HG03378 (cell line): Measurements from ENCODE around the gene KIAA0825.
"Not testable (repeated sequence)": the region's sequence is repeated elsewhere in the genome, so short reads cannot be mapped to it uniquely, and the experiment has no call there.

Experiments
- ATAC-seq: cut with Tn5 transposase; IDR thresholded peaks from one replicate; pipeline ENCODE4 v1.9.1; 2021; ENCODE audit warnings: mild to moderate bottlenecking, moderate library complexity; ENCODE audit not compliant: unreplicated experiment

The KIAA0825 gene

DNA sequence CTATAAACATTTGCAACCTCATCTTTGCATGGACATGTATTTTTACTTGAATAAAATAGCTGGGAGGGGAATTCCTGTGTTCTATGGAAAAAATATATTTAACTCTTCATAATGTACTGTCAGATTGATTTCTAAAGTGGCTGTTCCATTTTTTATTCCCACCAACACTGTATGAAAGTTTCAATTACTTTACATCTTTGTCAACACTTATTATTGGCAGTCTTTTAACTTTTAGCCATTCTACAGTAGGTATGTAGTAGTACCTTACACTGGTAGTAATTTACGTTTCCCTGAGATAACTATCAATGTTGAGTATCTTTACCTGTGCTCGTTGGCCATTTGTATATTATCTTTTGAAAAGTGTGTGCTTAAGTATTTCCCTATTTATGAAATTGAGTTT, 429.7 kb downstream of the KIAA0825 start:
- ATAC-seq: no peak

DNA sequence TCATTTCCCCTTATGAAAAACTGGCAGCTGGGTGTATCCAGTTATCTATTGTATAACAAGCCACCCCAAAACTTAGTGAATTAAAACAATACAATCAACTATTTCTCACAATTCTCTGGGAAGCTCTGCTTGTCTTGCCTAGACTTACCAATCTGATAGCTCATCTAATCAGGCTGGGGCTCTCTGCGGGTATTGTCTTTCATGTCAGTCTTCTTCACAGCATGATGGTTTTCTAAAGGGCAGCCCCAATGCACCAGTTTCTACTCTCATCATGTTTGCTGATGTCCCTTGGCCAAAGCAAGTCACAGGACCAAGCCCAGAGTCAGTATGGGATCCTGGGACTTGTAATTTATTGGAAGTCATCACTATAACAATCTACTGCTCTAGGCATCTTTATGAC, 433.5 kb downstream of the KIAA0825 start:
- ATAC-seq: no peak

DNA sequence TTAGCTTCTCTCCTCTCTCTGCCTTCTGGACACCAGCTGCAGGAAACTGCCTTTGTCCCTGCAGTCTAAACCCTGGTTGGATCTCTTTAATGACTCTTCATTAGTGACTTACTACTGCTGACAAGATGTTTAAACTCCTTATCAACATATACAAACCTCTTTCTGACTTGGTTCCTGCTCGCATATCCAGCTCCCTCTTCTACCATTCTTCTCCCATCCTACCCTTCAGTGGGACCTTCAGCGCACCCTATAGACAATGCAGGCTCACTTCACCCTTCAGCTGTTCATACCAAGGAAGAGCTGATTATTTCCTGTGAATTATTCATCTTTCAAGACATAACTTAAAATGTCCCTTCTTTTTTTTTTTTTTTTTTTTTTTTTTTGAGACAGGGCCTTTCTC, 436.5 kb downstream of the KIAA0825 start:
- ATAC-seq: peak; percentile 62

DNA sequence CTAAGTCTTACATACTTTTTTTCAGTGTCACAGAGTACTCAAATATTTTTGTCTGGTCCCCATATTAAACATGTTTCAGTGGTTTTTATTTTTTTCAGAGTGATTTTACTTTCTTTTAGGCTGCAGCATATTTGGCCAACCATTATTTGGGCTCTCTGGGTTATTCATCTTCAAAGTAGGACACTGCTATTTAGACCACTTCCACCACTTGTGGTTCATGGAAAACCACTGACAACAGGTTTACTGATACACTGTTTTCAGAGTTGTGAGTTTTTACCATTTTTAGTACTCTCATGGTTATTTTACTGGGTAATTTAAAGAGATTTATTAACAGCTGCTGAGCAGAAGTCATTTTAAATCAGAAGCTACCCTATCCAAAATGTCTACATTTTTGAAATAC, 437.6 kb downstream of the KIAA0825 start:
- ATAC-seq: no peak

- no peak for ATAC-seq
Observed at GRCh38 chr5:94175912-94176311, 442.5 kb downstream of the KIAA0825 start.

DNA sequence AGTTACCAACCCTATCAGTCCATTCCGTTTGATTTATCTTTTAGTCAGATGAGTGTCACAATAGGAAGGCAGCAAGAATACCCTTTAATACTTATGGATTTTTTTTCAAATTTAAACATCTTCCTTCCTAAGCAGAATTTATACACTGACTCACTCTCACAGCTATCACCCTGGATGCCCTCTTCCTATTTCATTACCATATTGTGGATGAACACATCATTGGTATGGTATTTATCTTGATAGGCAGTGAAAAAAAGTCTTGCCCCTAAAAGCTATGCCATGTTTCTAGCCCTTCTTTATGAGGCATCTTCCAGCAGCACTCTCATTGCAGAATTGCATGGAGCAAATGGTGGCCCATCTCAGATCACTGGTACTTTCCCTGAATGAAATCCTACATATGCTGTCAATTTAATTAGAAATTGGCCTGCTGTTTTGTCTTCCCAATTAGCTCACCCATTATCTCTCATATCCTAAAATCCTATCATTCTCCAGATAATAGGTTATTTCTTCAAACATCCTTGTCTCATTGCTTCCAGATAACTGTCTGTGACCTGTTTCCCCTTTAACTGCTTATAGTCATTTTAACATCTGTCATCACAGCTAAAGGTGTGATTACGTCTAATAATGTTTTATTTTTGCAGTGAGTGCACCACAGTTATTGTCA, 443.5 kb downstream of the KIAA0825 start:
- ATAC-seq: no peak

GRCh38 chr5:94173100-94173499, 445.3 kb downstream of the KIAA0825 start:
- ATAC-seq: no peak

GRCh38 chr5:94171070-94171469, 447.3 kb downstream of the KIAA0825 start:
- ATAC-seq: not testable (repeated sequence)

DNA sequence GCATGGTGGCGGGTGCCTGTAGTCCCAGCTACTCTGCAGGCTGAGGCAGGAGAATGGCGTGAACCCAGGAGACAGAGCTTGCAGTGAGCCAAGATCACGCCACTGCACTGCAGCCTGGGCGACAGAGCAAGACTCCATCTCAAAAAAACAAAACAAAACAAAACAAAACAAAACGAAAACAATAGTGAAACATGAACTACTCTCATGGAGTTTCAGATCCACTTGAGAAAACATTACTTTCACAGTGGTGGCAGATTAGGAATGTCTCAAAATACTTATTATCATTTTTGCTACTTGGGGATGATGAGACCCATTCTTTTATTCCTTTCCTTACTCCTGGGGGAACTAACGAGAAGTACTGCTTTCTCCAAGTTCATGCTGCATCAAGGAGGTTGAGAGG, 448.2 kb downstream of the KIAA0825 start:
- peak; percentile 63 for ATAC-seq

DNA sequence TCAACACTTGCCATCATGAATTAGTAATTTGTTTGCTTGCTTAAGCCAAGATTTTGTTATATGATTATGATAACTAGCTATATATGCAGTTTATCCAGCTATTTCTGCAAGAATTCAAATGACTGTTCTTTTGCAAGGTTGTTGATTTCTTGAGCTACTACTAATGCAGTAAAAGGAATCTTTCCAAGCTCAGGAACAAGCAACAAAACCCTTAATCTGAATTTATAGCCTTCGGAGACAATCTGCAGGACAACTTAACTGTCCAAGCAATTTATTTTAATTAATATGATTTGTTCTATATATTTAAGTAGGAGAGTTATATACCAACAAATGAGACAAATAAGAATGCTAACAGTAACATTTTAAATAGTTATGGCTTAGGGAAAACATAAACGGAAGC, 450.3 kb downstream of the KIAA0825 start:
- no peak for ATAC-seq

DNA sequence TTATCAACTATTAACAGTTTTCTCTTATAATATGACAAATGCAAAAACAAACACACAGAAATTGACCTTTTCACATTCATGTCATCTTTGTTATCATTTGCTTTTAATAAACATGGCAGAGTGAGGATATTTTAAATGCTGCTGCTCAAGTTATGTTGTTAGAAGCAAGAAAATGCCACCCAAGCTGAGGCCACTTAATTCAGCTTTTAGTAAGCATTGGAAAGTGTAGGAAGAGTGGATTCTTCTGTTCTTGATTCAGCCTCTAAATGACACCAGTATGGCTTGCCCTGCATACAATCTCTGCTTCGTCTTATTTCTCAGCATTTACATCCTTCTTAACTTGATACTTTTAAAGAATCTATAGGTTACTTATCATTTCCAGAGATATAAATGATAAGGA, 456.6 kb downstream of the KIAA0825 start:
- ATAC-seq: no peak

- no peak for ATAC-seq
Observed at GRCh38 chr5:94159144-94159543, 459.3 kb downstream of the KIAA0825 start.

GRCh38 chr5:94157704-94158539, 460.5 kb downstream of the KIAA0825 start:
- ATAC-seq: no peak

GRCh38 chr5:94154672-94155071, 463.7 kb downstream of the KIAA0825 start:
- ATAC-seq: no peak

- ATAC-seq: no peak
Observed at GRCh38 chr5:94153736-94154450, 464.5 kb downstream of the KIAA0825 start.

- ATAC-seq: not testable (repeated sequence)
Observed at GRCh38 chr5:94143621-94144020, 474.8 kb downstream of the KIAA0825 start.

DNA sequence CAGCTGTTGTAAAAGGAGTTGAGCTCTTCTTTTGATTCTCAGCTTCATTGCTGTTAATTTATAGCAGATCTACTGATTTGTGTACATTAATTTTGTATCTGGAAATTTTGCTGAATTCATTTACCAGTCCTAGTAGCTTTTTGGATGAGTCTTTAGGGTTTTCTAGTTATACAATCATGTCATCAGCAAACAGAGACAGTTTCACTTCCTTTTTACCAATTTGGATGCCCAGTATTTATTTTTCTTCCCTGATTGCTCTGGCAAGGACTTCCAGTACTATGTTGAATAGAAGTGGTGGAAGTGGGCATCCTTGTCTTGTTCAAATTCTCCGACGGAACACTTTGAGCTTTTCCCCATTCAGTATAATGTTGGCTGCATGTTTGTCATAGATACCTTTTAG, 478.1 kb downstream of the KIAA0825 start:
- ATAC-seq: no peak

DNA sequence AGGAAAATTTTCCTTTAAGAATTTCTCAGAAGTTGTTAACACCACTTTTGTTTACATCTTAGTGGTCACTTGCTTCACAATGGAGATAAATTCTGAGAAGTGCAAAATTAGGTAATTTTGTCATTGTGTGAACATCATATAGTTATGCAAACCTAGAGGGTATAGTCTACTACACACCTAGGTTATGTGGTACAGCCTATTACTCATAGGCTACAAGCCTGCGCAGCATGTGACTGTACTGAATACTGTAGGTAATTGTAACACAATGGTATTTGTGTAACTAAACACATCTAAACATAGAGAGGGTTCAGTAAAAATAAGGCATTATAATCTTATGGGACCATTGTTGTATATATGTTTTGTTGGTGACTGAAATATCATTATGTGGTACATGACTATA, 488.3 kb downstream of the KIAA0825 start:
- no peak for ATAC-seq

GRCh38 chr5:94125107-94125506, 493.3 kb downstream of the KIAA0825 start:
- no peak for ATAC-seq

GRCh38 chr5:94116317-94116716, 502.1 kb downstream of the KIAA0825 start:
- not testable (repeated sequence) for ATAC-seq

DNA sequence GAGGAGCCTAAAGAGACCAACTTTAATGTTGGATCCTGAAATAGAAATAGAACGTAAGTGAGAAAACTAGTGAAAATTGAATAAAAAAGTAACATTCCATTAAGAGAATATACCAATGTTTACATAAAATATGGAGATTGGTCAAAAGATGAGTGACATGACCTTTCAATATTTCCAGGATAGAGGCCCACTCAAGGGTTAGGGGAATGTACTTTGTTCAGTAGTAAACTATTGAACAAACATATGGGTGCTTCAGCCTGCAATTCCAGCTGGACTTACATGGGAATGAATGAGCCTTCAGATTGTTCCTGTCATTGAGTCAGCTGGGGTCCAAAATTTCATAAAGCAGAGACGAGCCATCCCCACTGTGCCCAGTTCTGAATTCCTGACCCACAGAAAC, 505.3 kb downstream of the KIAA0825 start:
- no peak for ATAC-seq
